Mesendoderm (in vitro differentiated cells): ENCODE results near the gene SPOUT1.
A peak's percentile ranks its signal among the peaks of the same experiment; 100 is the strongest.

ENCODE experiments used
- DNase-seq: peaks from one replicate; pipeline ENCODE4 v3.0.0; 2013
- H2AK5ac ChIP-seq: 2 replicates; pipeline ENCODE4 v1.6.1; 2013; ENCODE audit warnings: low read length, inconsistent platforms
- H2BK120ac ChIP-seq: 2 replicates; pipeline ENCODE4 v1.6.1; 2013; ENCODE audit warnings: low read depth, mild to moderate bottlenecking, low read length, moderate library complexity, mixed read lengths
- H2BK15ac ChIP-seq: replicated peaks from 2 replicates; pipeline ENCODE4 v1.6.1; 2013; ENCODE audit warnings: low read depth, mild to moderate bottlenecking, moderate library complexity
- H2BK5ac ChIP-seq: 2 replicates; pipeline ENCODE4 v1.6.1; 2013; ENCODE audit warnings: low read length, inconsistent platforms
- H3K18ac ChIP-seq: 2 replicates; pipeline ENCODE4 v1.6.1; 2013; ENCODE audit warnings: mild to moderate bottlenecking, low read length, mixed read lengths
- H3K23ac ChIP-seq: one replicate; pipeline ENCODE4 v1.6.1; 2013; ENCODE audit warnings: low read length
- H3K27ac ChIP-seq: 2 replicates; pipeline ENCODE4 v1.5.1; 2013; ENCODE audit warnings: low read depth, mild to moderate bottlenecking, inconsistent platforms, low read length, moderate library complexity
- H3K27me3 ChIP-seq: 2 replicates; pipeline ENCODE4 v1.6.1; 2013; ENCODE audit warnings: low read length, control low read depth, mild to moderate bottlenecking, inconsistent platforms; ENCODE audit not compliant: insufficient read depth, poor library complexity
- H3K36me3 ChIP-seq: 2 replicates; pipeline ENCODE4 v1.6.1; 2013; ENCODE audit warnings: low read length, inconsistent platforms; ENCODE audit not compliant: control insufficient read depth, insufficient read depth
- H3K4ac ChIP-seq: one replicate; pipeline ENCODE4 v1.6.1; 2013; ENCODE audit warnings: low read depth, mild to moderate bottlenecking, low read length, moderate library complexity
- H3K4me1 ChIP-seq: 2 replicates; pipeline ENCODE4 v1.6.1; 2013; ENCODE audit warnings: low read depth, low read length, inconsistent platforms; ENCODE audit not compliant: control insufficient read depth
- H3K4me2 ChIP-seq: 2 replicates; pipeline ENCODE4 v1.6.1; 2013; ENCODE audit warnings: low read length
- H3K4me3 ChIP-seq: 2 replicates; pipeline ENCODE4 v1.5.1; 2013; ENCODE audit warnings: mild to moderate bottlenecking, low read length
- H3K56ac ChIP-seq: one replicate; pipeline ENCODE4 v1.6.1; 2013; ENCODE audit warnings: low read length
- H3K79me1 ChIP-seq: 2 replicates; pipeline ENCODE4 v1.6.1; 2013; ENCODE audit warnings: low read length, inconsistent platforms
- H3K79me2 ChIP-seq: 2 replicates; pipeline ENCODE4 v1.6.1; 2013; ENCODE audit warnings: mild to moderate bottlenecking, low read length; ENCODE audit not compliant: control insufficient read depth, insufficient read depth
- H3K9ac ChIP-seq: 2 replicates; pipeline ENCODE4 v1.6.1; 2013; ENCODE audit warnings: low read length, inconsistent platforms
- H4K5ac ChIP-seq: one replicate; pipeline ENCODE4 v1.6.1; 2013; ENCODE audit warnings: low read length
- H4K8ac ChIP-seq: one replicate; pipeline ENCODE4 v1.6.1; 2013; ENCODE audit warnings: low read depth, mild to moderate bottlenecking, control low read depth, low read length, moderate library complexity
- WGBS: extraction: QIAGEN DNeasy Blood & Tissue Kit; methylation state at CpG from one replicate; pipeline ENCODE4 v1.1.7; 2013; ENCODE audit warnings: low lambda C conversion rate, missing lambda C conversion rate; ENCODE audit not compliant: insufficient coverage; ENCODE audit errors: extremely low coverage; 5-methylcytosine and 5-hydroxymethylcytosine counted together

SPOUT1 gene

GRCh38 chr9:128771094-128771721 is 58.4 kb downstream of the SPOUT1 start:
- peak overlapping the region; percentile 77 for H3K4me3 ChIP-seq
- H2BK120ac ChIP-seq: no peak overlapping the region
- H3K23ac ChIP-seq: no peak overlapping the region
- no peaks in the 10 kb centered on the region for H3K27me3 ChIP-seq
- no peak overlapping the region for H2BK15ac ChIP-seq
- peak overlapping the region; percentile 85 for H3K9ac ChIP-seq
- no peak overlapping the region for H4K5ac ChIP-seq
- peak; percentile 52 for DNase-seq
- peak overlapping the region; percentile 93 for H3K56ac ChIP-seq
- H3K4me2 ChIP-seq: peak overlapping the region; percentile 93
- no peaks in the 10 kb centered on the region for H3K79me1 ChIP-seq
- H2BK5ac ChIP-seq: no peak overlapping the region
- no peaks in the 10 kb centered on the region for H3K4me1 ChIP-seq
- H4K8ac ChIP-seq: no peak overlapping the region
- H3K18ac ChIP-seq: peak overlapping the region; percentile 29
- no peaks in the 10 kb centered on the region for H3K36me3 ChIP-seq
- peak overlapping the region; percentile 60 for H3K27ac ChIP-seq
- H3K79me2 ChIP-seq: no peaks in the 10 kb centered on the region
- no peak overlapping the region for H3K4ac ChIP-seq
- no CpG with 5 or more reads among the region's 28 CpGs for WGBS
- H2AK5ac ChIP-seq: no peak overlapping the region

DNA sequence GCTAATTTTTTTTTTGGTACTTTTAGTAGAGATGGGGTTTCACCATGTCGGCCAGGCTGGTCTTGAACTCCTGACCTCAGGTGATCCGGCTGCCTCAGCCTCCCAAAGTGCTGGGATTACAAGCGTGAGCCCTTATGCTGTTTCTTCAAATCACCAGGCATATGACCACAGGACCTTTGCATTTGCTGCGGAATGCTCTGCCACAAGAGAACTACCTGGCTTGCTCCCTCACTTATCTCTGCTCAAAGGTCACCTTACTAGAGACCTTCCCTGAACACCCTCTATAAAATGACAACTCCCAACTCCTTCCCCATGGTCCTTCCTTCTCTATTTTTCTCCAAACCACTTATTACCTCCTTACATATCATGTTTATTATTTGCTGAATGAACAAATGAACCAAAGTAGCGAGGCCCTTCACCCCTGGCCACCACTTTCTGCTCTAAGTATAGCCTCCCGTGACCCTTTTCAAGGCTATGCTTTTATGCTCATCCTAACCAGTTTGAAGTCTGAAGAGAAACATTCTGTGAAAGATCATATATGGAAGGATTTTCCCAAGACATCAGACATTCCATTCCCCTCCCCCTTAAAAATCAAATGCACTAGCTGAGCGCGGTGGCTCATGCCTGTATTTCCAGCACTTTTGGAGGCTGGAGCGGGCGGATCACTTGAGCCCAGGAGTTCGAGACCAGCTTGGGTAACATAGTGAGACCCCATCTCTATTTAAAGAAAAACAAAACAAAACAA is 59.1 kb downstream of the SPOUT1 start:
- Histone ChIP-seq H3K9ac (peak overlapping the region; percentile 85), H3K23ac (peak overlapping the region; percentile 9), H3K4me1 (no peaks in the 10 kb centered on the region), H2AK5ac (no peak overlapping the region), H2BK15ac (no peak overlapping the region), H3K79me1 (no peaks in the 10 kb centered on the region), H4K8ac (no peak overlapping the region), H3K36me3 (no peaks in the 10 kb centered on the region), H3K79me2 (no peaks in the 10 kb centered on the region), H3K4me2 (peak overlapping the region; percentile 93), H2BK120ac (no peak overlapping the region), H3K4ac (no peak overlapping the region), H3K18ac (no peak overlapping the region), H3K27ac (no peak overlapping the region), H3K27me3 (no peaks in the 10 kb centered on the region), H4K5ac (no peak overlapping the region), H3K56ac (peak overlapping the region; percentile 93), H3K4me3 (no peak overlapping the region), H2BK5ac (no peak overlapping the region)
- no peak for DNase-seq
- no CpG with 5 or more reads among the region's 11 CpGs for WGBS
